ENCODE data around the gene PGM1. TPM values are rescaled to one million over a fixed set of nuclear protein-coding genes. Genes with fewer than 3 reads are reported as not detected.
"Not testable (repeated sequence)": the region's sequence is repeated elsewhere in the genome, so short reads cannot be mapped to it uniquely, and the experiment has no call there.

PGM1 gene
- total RNA-seq = 180 TPM
- long read RNA-seq, transcript PGM1-202 (11 exons, 2,472 nt) = major isoform, 753 of 812 reads
- long read RNA-seq, partial matches to known transcripts = 31 of 812 reads
- long read RNA-seq, other reads (novel, unspliced or antisense) = 26 of 812 reads

DNA sequence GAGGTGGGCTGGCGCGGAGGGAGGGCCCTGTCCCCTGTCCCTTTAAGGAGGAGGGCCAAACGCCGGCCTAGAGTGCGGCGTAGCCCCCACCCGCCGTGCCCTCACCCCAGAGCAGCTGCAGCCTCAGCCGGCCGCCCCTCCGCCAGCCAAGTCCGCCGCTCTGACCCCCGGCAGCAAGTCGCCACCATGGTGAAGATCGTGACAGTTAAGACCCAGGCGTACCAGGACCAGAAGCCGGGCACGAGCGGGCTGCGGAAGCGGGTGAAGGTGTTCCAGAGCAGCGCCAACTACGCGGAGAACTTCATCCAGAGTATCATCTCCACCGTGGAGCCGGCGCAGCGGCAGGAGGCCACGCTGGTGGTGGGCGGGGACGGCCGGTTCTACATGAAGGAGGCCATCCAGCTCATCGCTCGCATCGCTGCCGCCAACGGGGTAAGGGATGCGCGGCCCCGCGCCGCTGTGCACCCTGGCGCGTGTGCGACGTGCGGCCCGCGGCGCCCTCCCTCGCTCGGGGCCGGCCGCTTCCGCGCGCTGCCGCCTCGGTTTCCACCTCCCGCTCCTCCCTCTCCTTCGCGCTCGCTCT, at the start of gene PGM1:
PGM1 (plus strand) TSS at position 109 of the 583 bp plus-strand sequence; CDS start at position 187, 78 bp downstream.
- peak; percentile 92 for DNase-seq (ENCODE audit: low spot score)

- no peak for DNase-seq (ENCODE audit: low spot score)
These were observed 47.4 kb upstream of the PGM1 start for GRCh38 chr1:63545780-63546179.

DNA sequence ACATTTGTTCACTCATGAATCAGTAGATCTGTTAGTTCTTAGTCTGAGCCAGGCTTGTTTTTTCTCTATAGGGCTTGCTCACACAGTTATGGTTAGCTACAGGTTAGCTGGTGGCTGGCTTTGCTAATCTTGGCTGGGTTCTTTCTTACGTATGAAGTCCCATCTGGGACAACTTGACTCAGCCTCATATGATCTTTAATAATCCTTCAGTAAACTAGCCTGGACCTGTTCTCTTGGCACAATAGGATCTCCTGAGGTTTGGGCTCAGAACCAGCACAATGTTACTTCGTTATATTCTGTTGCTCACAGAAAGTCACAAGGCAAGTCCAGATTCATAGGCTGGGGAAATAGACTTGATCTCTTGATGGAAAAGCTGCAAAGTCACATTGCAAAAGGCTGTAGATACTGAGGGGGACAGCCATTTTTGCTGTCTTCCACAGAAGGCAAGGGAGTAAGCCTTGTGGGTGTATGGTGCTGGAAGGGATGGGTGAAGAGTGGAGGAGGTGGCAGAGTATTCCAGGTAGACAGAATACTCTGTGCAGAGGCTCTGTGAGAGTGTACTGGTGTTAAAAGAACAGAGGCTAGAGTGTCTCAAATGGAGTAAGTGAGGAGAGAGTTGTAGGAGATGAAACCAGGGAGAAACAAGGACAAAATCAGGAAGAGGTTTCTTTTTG, 45.5 kb upstream of the PGM1 start:
- no peak for DNase-seq (ENCODE audit: low spot score)

DNA sequence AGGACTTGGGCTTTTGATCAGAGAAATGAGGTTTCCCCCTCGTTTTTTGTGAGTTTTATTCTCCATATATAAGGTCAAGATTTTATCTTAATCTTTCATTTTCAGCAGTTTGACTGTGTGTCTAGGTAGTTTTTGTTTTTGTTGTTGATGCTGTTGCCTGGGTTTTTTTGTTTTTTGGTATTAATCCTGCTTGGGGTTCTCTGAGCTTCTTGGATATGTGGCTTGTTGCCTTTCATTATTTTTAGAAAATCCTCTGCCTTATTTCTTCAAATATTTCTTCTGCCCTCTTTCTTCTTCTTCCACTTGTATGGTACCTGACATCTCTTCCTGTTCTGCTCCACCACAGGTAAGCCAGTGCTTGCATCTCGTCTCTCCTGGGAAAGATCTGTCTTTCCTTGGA, 44.9 kb upstream of the PGM1 start:
- no peak for DNase-seq (ENCODE audit: low spot score)

GRCh38 chr1:63548877-63549276, 44.3 kb upstream of the PGM1 start:
- no peak for DNase-seq (ENCODE audit: low spot score)

- DNase-seq (ENCODE audit: low spot score) = no peak
These were observed 37.7 kb upstream of the PGM1 start for GRCh38 chr1:63555480-63555879.

DNA sequence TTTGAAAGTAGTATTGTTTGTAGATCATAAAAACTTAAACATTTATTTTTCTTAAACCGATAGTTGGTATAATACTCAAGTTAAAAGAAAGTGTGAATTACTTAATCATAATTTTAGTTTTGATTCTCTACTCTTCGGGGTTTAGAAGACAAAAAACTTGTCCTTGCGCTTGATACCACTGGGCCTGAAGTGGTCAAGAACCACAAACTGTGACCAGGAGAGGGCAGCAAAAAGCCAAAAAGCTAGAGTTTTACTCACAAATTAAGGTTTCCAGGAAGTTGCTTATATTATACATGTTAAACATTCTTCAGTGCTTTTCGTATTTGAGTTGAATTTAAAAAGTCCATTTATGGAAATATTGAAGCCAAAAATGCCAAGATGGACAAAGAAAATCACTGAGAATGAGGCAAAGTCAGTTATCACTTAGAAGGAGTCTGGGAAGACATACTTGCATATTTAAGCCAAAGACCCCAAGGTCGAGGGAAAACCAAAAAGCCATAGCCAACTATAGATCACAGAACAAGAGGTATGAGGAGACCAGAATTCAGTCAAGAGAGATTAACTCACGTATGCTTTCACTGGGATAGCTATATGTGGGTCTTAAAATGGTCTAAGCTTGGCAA, 35.7 kb upstream of the PGM1 start:
- no peak for DNase-seq (ENCODE audit: low spot score)

GRCh38 chr1:63559357-63559756, 33.9 kb upstream of the PGM1 start:
- DNase-seq (ENCODE audit: low spot score) = no peak

GRCh38 chr1:63563745-63564144, 29.5 kb upstream of the PGM1 start:
- DNase-seq (ENCODE audit: low spot score) = no peak

GRCh38 chr1:63569068-63569467, 24.1 kb upstream of the PGM1 start:
- DNase-seq (ENCODE audit: low spot score) = no peak

GRCh38 chr1:63569640-63570316, 23.4 kb upstream of the PGM1 start:
- DNase-seq (ENCODE audit: low spot score) = no peak

- DNase-seq (ENCODE audit: low spot score) = not testable (repeated sequence)
These were observed 20.5 kb upstream of the PGM1 start for GRCh38 chr1:63572686-63573085.

DNA sequence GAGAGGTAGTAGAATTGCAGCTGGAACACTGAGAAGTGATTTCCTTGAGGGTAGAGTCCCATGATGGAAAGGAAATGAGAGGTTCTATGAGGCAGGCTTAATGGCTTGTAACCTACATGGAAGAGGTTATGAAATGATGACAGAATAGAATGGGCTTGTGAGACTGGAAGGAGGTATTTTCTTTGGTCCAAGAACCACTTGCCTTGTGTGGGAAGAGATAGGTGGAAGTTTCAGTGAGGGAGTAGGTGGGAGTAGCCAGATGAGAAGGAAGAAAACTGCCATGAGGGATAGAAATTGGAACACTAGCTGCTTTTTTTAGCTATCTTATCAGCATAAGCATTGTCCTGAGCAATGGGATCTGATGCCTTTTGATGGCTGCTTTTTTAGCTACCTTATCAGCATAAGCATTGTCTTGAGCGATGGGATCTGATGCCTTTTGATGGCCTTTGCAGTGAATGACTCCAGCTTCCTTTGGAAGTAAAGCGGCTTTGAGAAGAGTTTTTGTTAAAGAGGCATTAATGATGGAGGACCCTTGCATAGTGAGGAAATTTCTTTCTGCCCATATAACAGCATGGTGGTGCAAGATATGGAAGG, 18.9 kb upstream of the PGM1 start:
- not testable (repeated sequence) for DNase-seq (ENCODE audit: low spot score)

DNA sequence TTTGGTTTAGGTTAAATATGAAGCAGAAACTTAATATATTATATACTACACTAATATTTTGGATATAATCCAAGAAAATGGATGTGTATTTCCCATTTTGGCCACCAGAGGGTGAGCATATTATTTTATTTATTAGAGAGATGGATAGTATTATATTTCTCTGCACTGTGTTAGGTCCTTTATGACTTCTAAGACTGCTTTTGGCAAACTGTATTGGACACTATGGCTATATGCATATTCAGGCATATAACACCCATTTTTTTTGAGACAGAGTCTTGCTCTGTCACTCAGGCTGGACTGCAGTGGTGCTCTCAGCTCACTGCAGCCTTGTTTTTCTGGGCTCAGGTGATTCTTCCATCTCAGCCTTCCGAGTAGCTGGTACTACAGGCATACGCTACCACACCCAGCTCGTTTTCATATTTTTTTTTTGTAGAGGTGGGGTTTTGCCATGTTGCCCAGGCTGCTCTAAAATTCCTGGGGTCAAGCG, 17.8 kb upstream of the PGM1 start:
- DNase-seq (ENCODE audit: low spot score) = no peak

GRCh38 chr1:63586326-63586725, 6.9 kb upstream of the PGM1 start:
- DNase-seq (ENCODE audit: low spot score) = not testable (repeated sequence)

DNA sequence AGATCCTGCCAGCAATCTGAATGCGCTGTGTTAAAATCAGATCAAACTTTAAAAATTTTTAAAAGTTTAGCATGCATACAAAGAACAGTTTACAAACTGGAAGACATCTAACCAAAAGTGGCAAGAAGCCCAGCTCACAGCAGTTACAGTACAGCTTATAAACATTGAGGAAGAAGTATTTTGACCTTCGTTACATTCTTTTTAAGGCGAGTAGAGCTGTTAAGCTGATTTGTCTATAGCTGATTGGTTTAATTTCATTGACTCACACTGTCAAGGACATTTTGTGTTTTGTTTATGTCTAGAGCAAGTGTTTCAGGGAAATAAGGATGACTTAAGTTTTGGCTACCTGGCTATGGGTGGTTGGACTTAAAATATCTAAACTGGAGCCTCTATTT, 3.0 kb upstream of the PGM1 start:
- no peak for DNase-seq (ENCODE audit: low spot score)

DNA sequence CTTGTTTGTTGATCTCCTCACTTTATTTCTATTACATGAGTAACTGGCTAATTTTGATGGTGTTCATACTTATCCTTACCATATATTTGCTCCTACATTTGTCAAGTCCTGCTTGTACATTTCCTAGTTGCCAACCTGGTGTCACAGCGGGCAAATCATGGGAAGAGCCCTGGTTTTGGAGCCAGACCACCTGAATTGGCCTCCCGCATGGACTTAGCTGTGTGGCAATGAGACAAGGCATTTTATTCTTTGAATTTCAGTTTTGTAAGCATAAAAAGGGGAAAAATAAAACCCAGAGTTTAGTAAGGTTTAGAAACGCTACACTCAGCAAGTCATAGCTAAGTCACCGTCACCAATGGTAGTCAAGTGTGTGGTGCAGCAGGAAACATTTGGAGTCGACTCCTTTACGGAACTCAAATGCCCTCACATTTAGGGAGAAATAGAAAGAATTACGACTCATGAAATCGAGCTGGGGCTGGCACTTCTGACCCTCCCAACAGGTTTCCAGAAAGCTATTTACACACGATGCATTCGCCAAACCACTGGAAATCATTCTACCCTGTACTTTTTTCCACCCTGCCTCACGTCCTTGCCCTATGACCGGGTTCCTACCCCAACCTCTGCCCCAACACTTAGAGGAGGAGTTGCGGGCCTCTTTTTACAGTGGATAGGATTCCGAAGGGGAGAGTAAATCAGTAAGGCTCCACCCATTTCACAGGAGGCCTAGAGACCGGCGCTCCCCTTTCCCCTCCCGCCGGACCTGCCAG, 492 bp upstream of the PGM1 start:
- no peak for DNase-seq (ENCODE audit: low spot score)

DNA sequence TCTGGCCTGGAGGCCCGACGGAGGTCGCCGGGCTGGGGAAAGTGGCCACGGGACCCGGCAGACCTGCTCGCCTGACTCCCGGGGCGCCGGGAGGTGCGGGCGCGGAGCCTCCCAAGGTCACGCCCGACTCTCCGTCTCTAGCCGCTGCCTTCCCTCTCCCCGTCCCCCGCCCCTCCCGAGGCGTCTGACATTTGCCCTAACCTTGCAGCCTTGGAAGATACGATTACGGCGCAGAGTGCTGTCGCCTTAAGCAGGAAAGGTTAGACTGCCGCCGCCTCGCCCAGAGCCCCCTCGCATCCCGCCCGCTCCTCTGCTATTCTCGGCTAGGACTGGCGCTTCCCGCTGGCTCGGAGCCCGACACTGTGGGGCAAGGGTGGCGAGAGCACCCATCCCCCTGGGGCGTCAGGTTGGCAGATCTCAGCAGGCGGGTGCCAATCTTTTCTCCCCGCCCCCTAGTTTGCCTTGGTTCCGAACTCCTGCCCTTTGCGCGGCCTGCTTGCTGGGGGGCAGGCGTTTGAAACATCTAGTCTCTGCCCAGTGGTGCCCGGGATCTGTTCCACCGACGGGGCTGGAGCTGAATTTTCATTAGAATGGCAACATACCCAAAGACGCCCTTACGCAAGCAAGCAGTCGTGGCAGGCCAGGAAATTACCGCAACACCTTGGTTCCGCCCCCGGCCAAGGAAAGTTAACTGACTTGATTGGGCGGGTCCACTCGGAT, 835 bp downstream of the PGM1 start:
- peak; percentile 92 for DNase-seq (ENCODE audit: low spot score)

- DNase-seq (ENCODE audit: low spot score) = no peak
These were observed 2.2 kb downstream of the PGM1 start for GRCh38 chr1:63595435-63595834.

DNA sequence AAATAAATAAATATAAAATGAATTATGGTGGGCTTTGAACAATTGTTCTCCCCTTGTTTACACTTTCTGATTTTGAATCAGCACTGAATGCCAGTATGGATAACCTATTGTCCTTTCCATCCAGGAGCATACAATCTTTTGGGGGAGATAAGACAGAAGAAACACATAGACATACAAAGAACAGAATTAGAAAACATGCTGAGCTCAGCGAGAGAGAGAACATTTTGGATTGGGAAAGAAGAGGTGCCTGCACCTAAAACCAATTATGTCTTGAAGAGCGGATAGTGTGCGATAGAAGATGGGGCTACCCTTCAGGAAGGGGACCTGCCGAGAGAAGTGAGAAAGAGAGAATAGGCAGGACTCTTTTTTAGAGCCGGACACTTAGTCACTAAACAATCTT, 6.6 kb downstream of the PGM1 start:
- no peak for DNase-seq (ENCODE audit: low spot score)

Measured in mesenteric fat pad (tissue), 1 donor.